ENCODE measurements around the gene TFAP2E.
A peak's percentile ranks its signal among the peaks of the same experiment; 100 is the strongest.

TFAP2E gene

GRCh38 chr1:35557118-35557610, 15.9 kb upstream of the TFAP2E start, which contains the start of gene KIAA0319L:
TSS of gene KIAA0319L (minus strand) at chr1:35557403. CDS start at chr1:35554491, 2,912 bp downstream.
- DNase-seq (ENCODE audit: low spot score) = peak; percentile 96

GRCh38 chr1:35557611-35558373, 15.3 kb upstream of the TFAP2E start, which contains the start of gene NCDN:
TSS of gene NCDN (plus strand) at chr1:35557799. CDS start at chr1:35558191, 392 bp downstream.
- DNase-seq (ENCODE audit: low spot score) = peak; percentile 99

- DNase-seq (ENCODE audit: low spot score) = peak; percentile 51
These were observed 14.5 kb upstream of the TFAP2E start for GRCh38 chr1:35558374-35559316.

- peak; percentile 4 for DNase-seq (ENCODE audit: low spot score)
These were observed 13.7 kb upstream of the TFAP2E start for GRCh38 chr1:35559317-35559944.

GRCh38 chr1:35560256-35561225, 12.6 kb upstream of the TFAP2E start:
- DNase-seq (ENCODE audit: low spot score) = peak; percentile 4

GRCh38 chr1:35561297-35561971, 11.7 kb upstream of the TFAP2E start:
- peak; percentile 3 for DNase-seq (ENCODE audit: low spot score)

GRCh38 chr1:35561972-35562680, 11.0 kb upstream of the TFAP2E start:
- no peak for DNase-seq (ENCODE audit: low spot score)

GRCh38 chr1:35563166-35563565, 9.9 kb upstream of the TFAP2E start:
- peak; percentile 2 for DNase-seq (ENCODE audit: low spot score)

GRCh38 chr1:35564037-35564883, 8.9 kb upstream of the TFAP2E start:
- peak; percentile 85 for DNase-seq (ENCODE audit: low spot score)

- DNase-seq (ENCODE audit: low spot score) = peak; percentile 2
These were observed 8.0 kb upstream of the TFAP2E start for GRCh38 chr1:35564884-35565741.

GRCh38 chr1:35565742-35566133, 7.4 kb upstream of the TFAP2E start:
- peak; percentile 1 for DNase-seq (ENCODE audit: low spot score)

- DNase-seq (ENCODE audit: low spot score) = peak; percentile 1
These were observed 5.1 kb upstream of the TFAP2E start for GRCh38 chr1:35567947-35568558.

GRCh38 chr1:35568975-35569395, 4.1 kb upstream of the TFAP2E start:
- peak; percentile 85 for DNase-seq (ENCODE audit: low spot score)

- no peak for DNase-seq (ENCODE audit: low spot score)
These were observed 3.2 kb upstream of the TFAP2E start for GRCh38 chr1:35569936-35570335.

- no peak for DNase-seq (ENCODE audit: low spot score)
These were observed 2.5 kb upstream of the TFAP2E start for GRCh38 chr1:35570589-35571137.

- no peak for DNase-seq (ENCODE audit: low spot score)
These were observed 1.9 kb upstream of the TFAP2E start for GRCh38 chr1:35571263-35571662.

- DNase-seq (ENCODE audit: low spot score) = no peak
These were observed 818 bp upstream of the TFAP2E start for GRCh38 chr1:35572296-35572695.
